HCEC 1CT (cell line): ENCODE results near the gene HSD17B11.
"Not testable (repeated sequence)": the region's sequence is repeated elsewhere in the genome, so short reads cannot be mapped to it uniquely, and the experiment has no call there.

Experiments used
- DNase-seq: peaks from one replicate; pipeline ENCODE4 v3.0.0-alpha.2; 2017

The HSD17B11 gene

GRCh38 chr4:87354168-87355102 lies 36.6 kb downstream of the HSD17B11 start:
- peak; percentile 9 for DNase-seq

- peak; percentile 29 for DNase-seq
These were observed 37.4 kb downstream of the HSD17B11 start for GRCh38 chr4:87353592-87353991.

- no peak for DNase-seq
These were observed 45.8 kb downstream of the HSD17B11 start for GRCh38 chr4:87345139-87345538.

GRCh38 chr4:87342872-87343271 lies 48.1 kb downstream of the HSD17B11 start:
- DNase-seq = no peak

- peak; percentile 35 for DNase-seq
These were observed 48.9 kb downstream of the HSD17B11 start for GRCh38 chr4:87341954-87342635.

GRCh38 chr4:87339440-87339839 lies 51.5 kb downstream of the HSD17B11 start:
- DNase-seq = no peak

GRCh38 chr4:87337361-87337760 lies 53.6 kb downstream of the HSD17B11 start:
- DNase-seq = no peak

- no peak for DNase-seq
These were observed 57.7 kb downstream of the HSD17B11 start for GRCh38 chr4:87333267-87333666.

- no peak for DNase-seq
These were observed 60.2 kb downstream of the HSD17B11 start for GRCh38 chr4:87330761-87331160.

GRCh38 chr4:87327136-87327535 lies 63.9 kb downstream of the HSD17B11 start:
- DNase-seq = no peak

GRCh38 chr4:87326460-87326859 lies 64.5 kb downstream of the HSD17B11 start:
- no peak for DNase-seq

- no peak for DNase-seq
These were observed 68.2 kb downstream of the HSD17B11 start, which contains the start of gene HSD17B13 for GRCh38 chr4:87322754-87323153. TSS of gene HSD17B13 (minus strand) at chr4:87322882. CDS start at chr4:87322841, 41 bp downstream.

- no peak for DNase-seq
These were observed 69.1 kb downstream of the HSD17B11 start for GRCh38 chr4:87321888-87322287.

GRCh38 chr4:87317527-87317926 lies 73.5 kb downstream of the HSD17B11 start:
- no peak for DNase-seq

- DNase-seq = no peak
These were observed 74.0 kb downstream of the HSD17B11 start for GRCh38 chr4:87316961-87317360.

- DNase-seq = not testable (repeated sequence)
These were observed 76.0 kb downstream of the HSD17B11 start for GRCh38 chr4:87315000-87315399.

- no peak for DNase-seq
These were observed 77.2 kb downstream of the HSD17B11 start for GRCh38 chr4:87313756-87314155.

- no peak for DNase-seq
These were observed 79.3 kb downstream of the HSD17B11 start for GRCh38 chr4:87311684-87312083.

- DNase-seq = no peak
These were observed 80.2 kb downstream of the HSD17B11 start for GRCh38 chr4:87310691-87311335.

- no peak for DNase-seq
These were observed 81.4 kb downstream of the HSD17B11 start for GRCh38 chr4:87309625-87310024.

GRCh38 chr4:87306056-87306455 lies 84.9 kb downstream of the HSD17B11 start:
- DNase-seq = no peak

- no peak for DNase-seq
These were observed 85.4 kb downstream of the HSD17B11 start for GRCh38 chr4:87305562-87305961.

GRCh38 chr4:87304745-87305432 lies 86.1 kb downstream of the HSD17B11 start:
- no peak for DNase-seq
